Kasumi-1 (cell line): ENCODE data around the gene RNF183.
"Not testable (repeated sequence)": the region's sequence is repeated elsewhere in the genome, so short reads cannot be mapped to it uniquely, and the experiment has no call there.

ENCODE experiments used
- DNase-seq, 2 experiments: peaks; one replicate each; lab custom pipeline; 2025; lab: John Stamatoyannopoulos, UW

The RNF183 gene

DNA sequence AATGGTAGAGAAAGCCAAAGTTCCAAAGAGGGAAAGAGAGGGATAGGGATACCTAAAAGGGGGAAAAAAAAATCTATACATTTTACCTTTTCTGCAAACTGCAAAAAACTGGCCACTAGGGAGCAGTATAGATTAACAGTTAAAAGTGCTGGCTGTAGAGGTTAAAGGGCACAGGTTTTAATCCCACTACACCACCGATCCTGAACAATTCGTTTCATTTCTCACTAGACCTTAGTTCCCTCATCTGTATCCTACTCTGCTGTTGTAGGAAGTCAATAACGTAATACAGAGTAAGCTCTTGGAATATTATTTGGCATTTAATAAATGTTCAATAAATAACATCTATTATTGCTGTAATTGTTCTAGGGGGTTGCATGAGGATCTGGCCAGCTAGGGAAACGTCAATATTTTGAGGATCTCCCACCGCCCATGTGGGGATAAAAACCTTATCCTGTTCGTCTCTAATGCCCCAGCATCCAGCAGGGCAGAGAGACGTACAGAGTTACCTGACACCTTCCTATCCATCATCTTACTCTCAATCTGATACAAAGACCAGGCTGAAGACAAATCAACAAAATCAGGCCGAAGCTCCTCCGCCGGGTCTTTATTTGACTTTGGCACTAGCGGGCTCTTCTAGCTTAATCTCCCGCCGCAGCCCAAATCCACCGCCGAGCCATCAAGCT is 28.6 kb downstream of the RNF183 start:
- peak; percentile 72 to 86 for DNase-seq

GRCh38 chr9:113269871-113270270 is 33.3 kb downstream of the RNF183 start:
- DNase-seq = no peak

GRCh38 chr9:113269355-113269754 is 33.8 kb downstream of the RNF183 start:
- no peak for DNase-seq

- DNase-seq = no peak
Observed at GRCh38 chr9:113267911-113268566, 35.1 kb downstream of the RNF183 start.

GRCh38 chr9:113266174-113266573 is 37.0 kb downstream of the RNF183 start:
- DNase-seq = no peak

DNA sequence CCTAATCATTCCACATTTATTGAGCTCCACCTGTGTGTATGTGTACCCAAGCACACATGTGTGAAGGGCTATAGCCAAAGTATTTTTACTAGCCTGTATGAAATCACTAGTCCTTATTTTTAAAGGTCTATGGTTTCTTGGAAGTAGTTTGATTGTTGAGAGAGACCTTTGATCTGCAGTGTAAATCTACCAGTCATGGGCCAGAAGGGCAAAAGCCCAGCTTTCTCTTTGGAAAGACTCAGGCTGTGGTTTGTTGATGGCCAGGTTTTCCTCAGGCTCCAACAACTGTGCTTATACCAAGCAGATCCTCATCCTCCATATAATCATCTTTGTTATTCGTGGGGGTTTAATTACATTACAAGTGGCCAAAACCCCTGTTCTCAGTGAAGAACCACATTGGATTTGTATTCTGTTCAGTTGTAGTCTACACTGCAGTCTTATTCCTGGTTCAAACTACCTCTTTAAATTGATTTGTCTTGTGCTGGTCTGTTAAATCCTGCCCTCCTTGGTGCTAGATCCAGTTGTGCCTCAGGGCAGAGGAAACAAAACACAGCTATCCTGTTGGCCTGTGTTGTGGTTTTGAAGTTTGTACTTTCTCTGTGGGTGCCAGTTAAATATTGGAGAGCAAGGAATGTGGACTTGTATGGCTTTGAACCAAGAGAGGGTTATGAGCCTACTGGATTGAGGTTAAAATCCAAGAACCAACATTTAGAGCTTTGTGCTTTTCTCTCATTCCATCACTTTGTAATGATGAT is 41.1 kb downstream of the RNF183 start:
- DNase-seq = no peak

DNA sequence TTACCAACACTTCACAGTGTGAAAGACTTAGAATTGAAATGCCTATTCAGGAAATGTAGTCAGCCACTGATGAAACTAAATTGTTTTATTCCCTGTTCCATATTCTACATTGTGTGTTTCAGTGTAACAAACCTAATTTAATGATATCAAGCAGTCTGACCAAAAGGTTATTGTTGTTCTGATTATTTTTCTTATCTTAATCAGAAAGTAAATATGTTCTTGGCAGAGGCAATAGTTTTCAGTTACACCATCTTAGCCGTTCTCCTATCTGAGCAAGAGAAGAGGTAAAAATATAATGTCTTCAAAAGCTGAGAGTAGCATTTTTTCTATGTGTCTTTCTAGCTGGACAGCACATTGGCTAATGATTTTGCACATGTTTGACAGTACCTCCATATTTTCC is 44.9 kb downstream of the RNF183 start:
- no peak for DNase-seq

- DNase-seq = no peak
Observed at GRCh38 chr9:113257863-113258262, 45.3 kb downstream of the RNF183 start.

DNA sequence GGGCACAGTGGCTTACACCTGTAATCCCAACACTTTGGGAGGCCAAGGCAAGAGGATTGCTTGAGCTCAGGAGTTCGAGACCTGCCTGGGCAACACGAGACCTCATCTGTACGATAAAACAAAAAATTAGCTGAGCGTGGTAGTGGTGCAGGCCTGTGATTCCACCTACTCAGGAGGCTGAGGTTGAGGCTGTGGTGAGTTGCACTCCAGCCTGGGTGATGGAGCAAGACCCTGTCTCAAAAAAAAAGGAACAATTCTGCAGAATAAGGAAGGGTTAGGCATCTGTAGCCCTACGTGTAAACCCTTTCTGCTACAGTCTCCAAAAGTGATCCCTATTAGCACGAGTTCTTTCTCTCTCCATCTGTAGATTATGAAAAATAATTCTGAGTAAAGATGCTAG is 47.7 kb downstream of the RNF183 start:
- peak; percentile 10 to 11 for DNase-seq

DNA sequence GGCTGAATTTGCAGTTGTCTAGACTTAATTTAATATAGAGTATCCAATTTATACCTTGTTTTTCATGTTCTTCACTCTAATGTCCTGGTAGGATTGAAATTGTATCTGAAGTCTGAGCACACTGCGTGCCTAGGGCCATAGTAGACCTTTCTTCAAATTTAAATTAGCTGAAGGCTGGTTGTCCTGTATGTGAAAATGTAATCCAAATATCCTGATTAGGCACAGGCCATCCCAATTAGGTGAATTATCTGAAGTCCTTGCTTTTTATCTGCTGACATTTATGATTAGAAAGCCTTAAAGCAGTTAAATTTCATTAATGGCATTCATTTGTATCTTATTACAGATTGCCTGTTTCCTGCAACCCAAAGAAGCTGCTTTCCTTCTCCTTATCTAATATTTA is 48.2 kb downstream of the RNF183 start:
- no peak for DNase-seq

DNA sequence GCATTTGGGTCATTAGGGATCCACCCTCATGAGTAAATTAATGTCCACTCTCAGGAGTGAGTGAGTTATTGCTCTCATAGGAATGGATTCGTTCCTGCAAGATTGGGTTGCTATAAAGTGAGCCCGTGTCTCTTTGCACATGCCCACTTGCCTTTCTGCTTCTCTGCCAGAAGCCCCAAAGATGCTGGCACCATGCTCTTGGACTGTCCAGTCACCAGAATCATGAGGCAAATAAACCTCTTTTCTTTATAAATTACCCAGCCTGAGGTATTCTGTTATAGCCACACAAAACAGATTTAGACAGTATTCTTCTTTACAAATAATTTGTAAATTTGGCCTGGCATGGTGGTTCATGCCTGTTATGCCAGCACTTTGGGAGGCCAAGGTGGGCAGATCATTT is 52.4 kb downstream of the RNF183 start:
- no peak for DNase-seq

DNA sequence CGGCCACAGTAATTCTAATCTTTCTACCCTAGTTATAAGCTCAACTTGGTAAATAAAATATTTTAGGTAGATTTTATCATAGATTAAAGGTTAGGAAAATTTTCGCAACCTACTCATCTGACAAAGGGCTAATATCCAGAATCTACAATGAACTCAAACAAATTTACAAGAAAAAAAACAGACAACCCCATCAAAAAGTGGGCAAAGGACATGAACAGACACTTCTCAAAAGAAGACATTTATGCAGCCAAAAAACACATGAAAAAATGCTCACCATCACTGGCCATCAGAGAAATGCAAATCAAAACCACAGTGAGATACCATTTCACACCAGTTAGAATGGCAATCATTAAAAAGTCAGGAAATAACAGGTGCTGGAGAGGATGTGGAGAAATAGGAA is 53.5 kb downstream of the RNF183 start:
- DNase-seq = not testable (repeated sequence)

GRCh38 chr9:113247640-113248039 is 55.5 kb downstream of the RNF183 start:
- DNase-seq = no peak
